Measurements from ENCODE around the gene ITPK1.

ITPK1 gene

DNA sequence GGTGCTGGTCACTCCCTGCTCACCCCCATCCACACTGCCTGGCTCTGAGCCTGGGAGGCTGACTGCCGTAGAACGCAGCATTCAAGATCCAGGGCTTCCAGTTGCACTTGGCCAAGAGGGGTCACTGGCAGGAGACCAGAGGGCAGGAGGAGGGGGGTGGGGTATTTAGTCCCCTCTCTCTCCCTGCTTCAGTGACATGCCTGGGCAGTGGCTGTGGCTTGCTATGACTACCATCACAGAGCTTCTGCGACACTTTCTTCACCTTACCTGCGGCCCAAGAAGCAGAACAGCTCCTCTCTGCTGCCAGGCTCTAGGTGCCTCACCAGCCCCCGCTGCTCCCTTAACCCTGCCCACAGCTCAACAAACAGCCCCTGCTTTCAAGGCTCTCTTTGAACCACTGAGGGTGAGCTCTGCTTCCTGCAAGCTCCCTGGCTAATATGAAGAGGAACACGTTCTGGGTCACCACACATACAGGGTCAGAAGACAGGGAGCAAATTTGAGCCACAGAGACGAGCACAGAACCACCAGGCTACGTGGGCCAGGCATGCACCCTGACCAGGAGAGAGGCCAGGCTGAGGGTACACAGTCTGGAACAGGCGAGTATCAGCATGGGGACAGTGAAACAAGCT, 55.7 kb downstream of the ITPK1 start:
- Histone ChIP-seq H3K4me2 (ENCODE audit: low read depth, low read length) (no peak overlapping the region), H2AFZ (ENCODE audit: low read length) (no peak overlapping the region), H3K27me3 (replicated peaks; ENCODE audit: insufficient read depth, low read length) (no peaks in the 10 kb centered on the region), H3F3A (ENCODE audit: insufficient read depth, low read length) (no peaks in the 10 kb centered on the region), H3K27ac (ENCODE audit: low read length) (no peak overlapping the region), H3K9me3 (replicated peaks; ENCODE audit: insufficient read depth, low read length) (no peaks in the 10 kb centered on the region), H4K20me1 (ENCODE audit: insufficient read depth, low read length) (no peaks in the 10 kb centered on the region), H3K9me2 (replicated peaks; ENCODE audit: insufficient read depth, low read length) (no peaks in the 10 kb centered on the region), H3K4me3 (ENCODE audit: low read length) (no peak overlapping the region), H3K4me1 (ENCODE audit: low read length) (no peaks in the 10 kb centered on the region), H3K9ac (ENCODE audit: low read length) (no peak overlapping the region), H3K36me3 (replicated peaks; ENCODE audit: insufficient read depth, low read length) (no peaks in the 10 kb centered on the region), H3K79me2 (ENCODE audit: low read length) (no peaks in the 10 kb centered on the region)
- TF ChIP-seq EZH2 (optimal IDR thresholded peaks at IDR 0.05; ENCODE audit: low read depth, low read length) (no peak), EZH2phosphoT487 (IDR thresholded peaks at IDR 0.05; ENCODE audit: low read length) (no peak)
- TF ChIP-seq, protein P1, sequence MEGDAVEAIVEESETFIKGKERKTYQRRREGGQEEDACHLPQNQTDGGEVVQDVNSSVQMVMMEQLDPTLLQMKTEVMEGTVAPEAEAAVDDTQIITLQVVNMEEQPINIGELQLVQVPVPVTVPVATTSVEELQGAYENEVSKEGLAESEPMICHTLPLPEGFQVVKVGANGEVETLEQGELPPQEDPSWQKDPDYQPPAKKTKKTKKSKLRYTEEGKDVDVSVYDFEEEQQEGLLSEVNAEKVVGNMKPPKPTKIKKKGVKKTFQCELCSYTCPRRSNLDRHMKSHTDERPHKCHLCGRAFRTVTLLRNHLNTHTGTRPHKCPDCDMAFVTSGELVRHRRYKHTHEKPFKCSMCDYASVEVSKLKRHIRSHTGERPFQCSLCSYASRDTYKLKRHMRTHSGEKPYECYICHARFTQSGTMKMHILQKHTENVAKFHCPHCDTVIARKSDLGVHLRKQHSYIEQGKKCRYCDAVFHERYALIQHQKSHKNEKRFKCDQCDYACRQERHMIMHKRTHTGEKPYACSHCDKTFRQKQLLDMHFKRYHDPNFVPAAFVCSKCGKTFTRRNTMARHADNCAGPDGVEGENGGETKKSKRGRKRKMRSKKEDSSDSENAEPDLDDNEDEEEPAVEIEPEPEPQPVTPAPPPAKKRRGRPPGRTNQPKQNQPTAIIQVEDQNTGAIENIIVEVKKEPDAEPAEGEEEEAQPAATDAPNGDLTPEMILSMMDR (IDR thresholded peaks at IDR 0.05; ENCODE audit: low read length), result no peak
- DNase-seq, result no peak

DNA sequence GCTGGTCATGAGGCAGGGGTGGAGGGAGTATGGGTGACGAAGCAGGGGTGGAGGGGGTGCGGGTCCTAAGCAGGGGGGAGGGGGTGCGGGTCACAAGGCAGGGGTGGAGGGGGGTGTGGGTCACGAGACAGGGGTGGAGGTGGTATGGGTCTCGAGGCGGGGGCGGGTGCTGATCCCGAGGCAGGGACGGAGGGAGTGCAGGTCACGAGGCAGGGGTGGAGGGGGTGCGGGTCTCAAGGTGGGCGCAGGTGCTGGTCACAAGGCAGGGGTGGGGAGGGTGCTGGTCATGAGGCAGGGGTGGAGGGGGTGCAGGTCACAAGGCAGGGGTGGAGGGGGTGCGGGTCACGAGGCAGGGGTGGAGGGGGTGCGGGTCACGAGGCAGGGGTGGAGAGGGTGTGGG, 56.5 kb downstream of the ITPK1 start:
- no peak overlapping the region for H3K4me2 ChIP-seq (ENCODE audit: low read depth, low read length)
- TF ChIP-seq EZH2 (optimal IDR thresholded peaks at IDR 0.05; ENCODE audit: low read depth, low read length) (no peak), EZH2phosphoT487 (IDR thresholded peaks at IDR 0.05; ENCODE audit: low read length) (no peak)
- TF ChIP-seq, protein P1 (IDR thresholded peaks at IDR 0.05; ENCODE audit: low read length), result no peak
- H3K27ac ChIP-seq (ENCODE audit: low read length), result no peak overlapping the region
- H3K9me3 ChIP-seq (replicated peaks; ENCODE audit: insufficient read depth, low read length), result no peaks in the 10 kb centered on the region
- no peaks in the 10 kb centered on the region for H3K9me2 ChIP-seq (replicated peaks; ENCODE audit: insufficient read depth, low read length)
- H3K4me1 ChIP-seq (ENCODE audit: low read length), result no peaks in the 10 kb centered on the region
- no peak overlapping the region for H3K4me3 ChIP-seq (ENCODE audit: low read length)
- H3F3A ChIP-seq (ENCODE audit: insufficient read depth, low read length), result no peaks in the 10 kb centered on the region
- DNase-seq, result no peak
- no peaks in the 10 kb centered on the region for H3K36me3 ChIP-seq (replicated peaks; ENCODE audit: insufficient read depth, low read length)
- H3K79me2 ChIP-seq (ENCODE audit: low read length), result no peaks in the 10 kb centered on the region
- H3K9ac ChIP-seq (ENCODE audit: low read length), result no peak overlapping the region
- H4K20me1 ChIP-seq (ENCODE audit: insufficient read depth, low read length), result no peaks in the 10 kb centered on the region
- H2AFZ ChIP-seq (ENCODE audit: low read length), result no peak overlapping the region
- no peaks in the 10 kb centered on the region for H3K27me3 ChIP-seq (replicated peaks; ENCODE audit: insufficient read depth, low read length)

DNA sequence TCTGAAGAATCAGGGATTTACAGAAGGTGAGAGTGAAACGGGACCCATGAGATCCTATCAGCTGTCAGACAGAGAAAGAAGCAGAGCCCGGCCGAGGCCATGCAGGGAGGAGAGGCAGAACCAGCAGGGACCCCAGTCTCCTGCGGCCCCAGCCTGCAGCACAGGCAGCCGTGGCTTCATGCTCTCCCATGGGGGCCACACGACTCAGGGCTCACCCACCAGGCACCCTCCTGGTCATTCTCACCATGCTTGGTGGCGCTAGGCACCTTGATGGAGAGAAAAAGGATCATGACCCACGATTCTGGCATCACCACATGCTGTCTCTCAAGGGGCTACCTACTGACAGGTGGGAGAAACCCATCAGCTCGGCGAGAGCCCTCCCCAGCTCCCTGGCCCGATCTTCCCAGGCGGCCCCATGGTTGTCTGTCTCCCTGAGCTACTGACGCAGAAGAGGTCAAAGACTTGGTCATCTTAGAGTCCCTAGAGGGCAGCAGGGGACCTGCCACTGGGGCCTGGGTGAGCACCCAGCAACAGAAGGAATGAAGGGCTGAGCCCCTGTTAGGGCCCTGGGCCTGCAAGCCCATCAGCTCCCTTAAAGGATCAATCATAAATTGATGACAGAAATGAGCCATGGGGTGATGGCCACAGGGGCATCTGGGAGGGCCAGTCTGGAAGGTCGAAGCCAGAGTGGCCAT, 58.0 kb downstream of the ITPK1 start:
- Histone ChIP-seq H3K9ac (ENCODE audit: low read length) (no peak overlapping the region), H3K4me1 (ENCODE audit: low read length) (no peaks in the 10 kb centered on the region), H3K36me3 (replicated peaks; ENCODE audit: insufficient read depth, low read length) (no peaks in the 10 kb centered on the region), H3K79me2 (ENCODE audit: low read length) (no peaks in the 10 kb centered on the region), H3K4me3 (ENCODE audit: low read length) (no peak overlapping the region), H3K9me2 (replicated peaks; ENCODE audit: insufficient read depth, low read length) (no peaks in the 10 kb centered on the region), H3K27ac (ENCODE audit: low read length) (no peak overlapping the region), H3F3A (ENCODE audit: insufficient read depth, low read length) (no peaks in the 10 kb centered on the region), H3K4me2 (ENCODE audit: low read depth, low read length) (no peak overlapping the region), H3K9me3 (replicated peaks; ENCODE audit: insufficient read depth, low read length) (no peaks in the 10 kb centered on the region), H3K27me3 (replicated peaks; ENCODE audit: insufficient read depth, low read length) (no peaks in the 10 kb centered on the region), H4K20me1 (ENCODE audit: insufficient read depth, low read length) (no peaks in the 10 kb centered on the region), H2AFZ (ENCODE audit: low read length) (no peak overlapping the region)
- no peak for DNase-seq
- TF ChIP-seq, protein P1 (IDR thresholded peaks at IDR 0.05; ENCODE audit: low read length), result no peak
- TF ChIP-seq EZH2 (optimal IDR thresholded peaks at IDR 0.05; ENCODE audit: low read depth, low read length) (no peak), EZH2phosphoT487 (IDR thresholded peaks at IDR 0.05; ENCODE audit: low read length) (no peak)
